PC-9 (cell line): ENCODE data around the gene NGEF. TPM values are rescaled to one million over a fixed set of nuclear protein-coding genes. Genes with fewer than 3 reads are reported as not detected.

Source experiments
- BruUV-seq: library from RNA; stranded (reverse); fragments of 400-500 nt; replicated peaks from 2 replicates; lab custom pipeline; 2021; lab: Mats Ljungman, UMichigan
- CTCF ChIA-PET: fragments of 300-600 bp; sonication (Branson Sonifier 250); formaldehyde crosslinking; loops from one replicate; lab custom pipeline; 2022; ENCODE audit warnings: antibody characterized with exemption; lab: Charles Lee
- POLR2A ChIA-PET: fragments of 300-600 bp; sonication (Branson Sonifier 250); formaldehyde crosslinking; loops from one replicate; lab custom pipeline; 2022; ENCODE audit warnings: antibody characterized with exemption; ENCODE audit not compliant: unreplicated experiment; lab: Charles Lee
- DNase-seq, 2 experiments: peaks; one replicate each; pipeline versions ENCODE4 v3.0.0 to v3.0.0-alpha.2; 2015 to 2022; ENCODE audit warnings: mixed read lengths in 1 of 2
- H2AFZ ChIP-seq: fragments of 200-600 bp; sonication (generic); 2 replicates; pipeline ENCODE4 v1.8.1; 2017; ENCODE audit warnings: antibody characterized with exemption
- H3F3A ChIP-seq: fragments of 200-600 bp; sonication (generic); 2 replicates; pipeline ENCODE4 v1.8.1; 2017; ENCODE audit warnings: antibody characterized with exemption, mild to moderate bottlenecking, low read depth; ENCODE audit not compliant: insufficient read depth
- H3K27ac ChIP-seq: fragments of 200-600 bp; sonication (generic); 2 replicates; pipeline ENCODE4 v1.6.1; 2016; ENCODE audit warnings: mixed run types
- H3K27me3 ChIP-seq: fragments of 200-600 bp; sonication (generic); 2 replicates; pipeline ENCODE4 v1.6.1; 2016; ENCODE audit warnings: low read depth, mixed run types; ENCODE audit not compliant: insufficient read depth
- H3K36me3 ChIP-seq: fragments of 200-600 bp; sonication (generic); 2 replicates; pipeline ENCODE4 v1.6.1; 2016; ENCODE audit warnings: low read depth, mixed run types
- H3K4me1 ChIP-seq: fragments of 200-600 bp; sonication (generic); replicated peaks from 2 replicates; pipeline ENCODE4 v1.6.1; 2016; ENCODE audit warnings: mixed run types; ENCODE audit not compliant: insufficient read depth
- H3K4me2 ChIP-seq: fragments of 200-600 bp; sonication (generic); 2 replicates; pipeline ENCODE4 v1.6.1; 2017; ENCODE audit warnings: mixed run types
- H3K4me3 ChIP-seq: fragments of 200-600 bp; sonication (generic); 2 replicates; pipeline ENCODE4 v1.6.1; 2016; ENCODE audit warnings: mixed run types
- H3K79me2 ChIP-seq: fragments of 200-600 bp; sonication (generic); 2 replicates; pipeline ENCODE4 v1.6.1; 2017; ENCODE audit warnings: low read depth, mixed run types
- H3K9me2 ChIP-seq: fragments of 200-600 bp; sonication (generic); 2 replicates; pipeline ENCODE4 v1.8.1; 2017; ENCODE audit warnings: mild to moderate bottlenecking; ENCODE audit not compliant: insufficient read depth
- H3K9me3 ChIP-seq: fragments of 200-600 bp; sonication (generic); 2 replicates; pipeline ENCODE4 v1.8.1; 2016; ENCODE audit warnings: low read depth; ENCODE audit not compliant: insufficient read depth
- H4K20me1 ChIP-seq: fragments of 200-600 bp; sonication (generic); 2 replicates; pipeline ENCODE4 v1.8.1; 2017; ENCODE audit not compliant: insufficient read depth
- CTCF ChIP-seq: fragments of 200-600 bp; sonication (generic); conservative IDR thresholded peaks from 2 replicates; pipeline ENCODE4 v1.6.1; 2017; ENCODE audit warnings: mixed run types, antibody characterized with exemption, mild to moderate bottlenecking, moderate library complexity
- EZH2 ChIP-seq: fragments of 200-600 bp; sonication (generic); IDR thresholded peaks from 2 replicates; pipeline ENCODE4 v1.8.0; 2017; ENCODE audit warnings: antibody characterized with exemption, low read depth
- intact Hi-C: fragments of 100-400 bp; cut with micrococcal nuclease; formaldehyde crosslinking; loops from one replicate; pipeline ENCODE4 v1.10.0; 2022; ENCODE audit not compliant: unreplicated experiment
- total RNA-seq: library from RNA; stranded (reverse); gene quantifications from 2 replicates; pipeline ENCODE4 v1.2.3, GENCODE V29; 2021

Gene NGEF
- total RNA-seq, 1 experiment from 2014 or later, result 55.3 TPM

DNA sequence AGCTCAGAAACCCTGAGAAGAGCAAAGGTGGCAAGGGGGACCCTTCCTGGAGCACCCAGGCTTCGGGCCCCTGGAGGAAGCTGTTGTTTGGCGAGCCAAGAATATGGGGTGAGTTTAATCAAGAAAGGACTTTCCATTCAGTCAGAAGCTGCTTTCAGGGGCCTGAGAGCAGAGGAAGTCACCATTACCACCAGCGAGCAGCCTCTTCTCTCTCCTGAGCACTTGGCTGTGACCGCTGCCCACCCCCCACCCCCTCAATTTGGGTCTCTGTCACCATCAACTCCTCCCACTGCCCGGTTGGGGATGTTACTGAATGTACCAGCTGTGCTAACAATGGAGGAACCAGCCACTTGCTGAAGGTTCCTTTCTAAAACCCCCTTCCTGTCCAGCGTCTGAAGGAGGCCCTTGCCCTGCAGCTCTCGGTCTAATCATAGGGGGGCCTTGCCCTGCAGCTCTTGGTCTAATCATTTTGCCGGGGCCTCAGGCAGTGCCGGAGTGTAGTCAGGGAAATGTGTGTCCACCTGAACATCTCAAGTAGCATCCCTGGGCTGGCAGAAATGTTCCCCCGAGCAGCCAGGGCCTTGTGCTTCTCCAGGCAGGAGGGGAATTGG, 48.0 kb upstream of the NGEF start:
- Histone ChIP-seq H2AFZ (no peak overlapping the region), H3K4me2 (no peak overlapping the region), H3K79me2 (no peaks in the 10 kb centered on the region), H3K4me1 (no peaks in the 10 kb centered on the region), H3F3A (no peaks in the 10 kb centered on the region), H3K27me3 (no peaks in the 10 kb centered on the region), H3K9me2 (no peaks in the 10 kb centered on the region), H3K36me3 (no peaks in the 10 kb centered on the region), H3K27ac (no peak overlapping the region), H3K4me3 (no peak overlapping the region), H4K20me1 (no peaks in the 10 kb centered on the region), H3K9me3 (no peaks in the 10 kb centered on the region)
- BruUV-seq, result no TSS peak
- TF ChIP-seq EZH2 (no peak), CTCF (no peak)
- ChIA-PET CTCF (no interaction called here), POLR2A (interaction anchor here (0.5 kb wide), 2 partner anchors 15 to 434 kb away, joined by 5 to 6 read pairs; no protein-coding TSS in a partner anchor)
- no peak for DNase-seq
- intact Hi-C loops, result no loop called here

DNA sequence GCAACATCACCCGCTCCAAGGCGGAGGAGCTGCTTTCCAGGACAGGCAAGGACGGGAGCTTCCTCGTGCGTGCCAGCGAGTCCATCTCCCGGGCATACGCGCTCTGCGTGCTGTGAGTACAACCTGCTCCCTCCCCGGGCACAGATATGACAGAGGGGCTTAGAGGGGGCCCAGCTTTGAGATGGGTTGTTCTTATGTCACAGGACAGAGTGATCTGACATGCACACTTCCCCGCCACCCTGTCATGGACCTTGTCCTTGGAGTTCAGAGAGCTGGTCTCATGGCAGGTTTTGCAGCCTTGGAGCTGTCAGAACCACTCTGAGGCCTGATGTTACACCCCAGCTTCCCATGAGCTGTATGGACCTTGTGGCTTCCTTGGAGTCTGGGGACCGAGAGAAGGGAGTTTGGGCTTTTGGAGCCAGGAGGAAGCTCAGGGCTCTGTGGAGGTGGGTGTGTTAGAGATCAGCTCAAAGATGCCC, 47.5 kb upstream of the NGEF start:
- Histone ChIP-seq H3K36me3 (no peaks in the 10 kb centered on the region), H3K79me2 (no peaks in the 10 kb centered on the region), H3K4me1 (no peaks in the 10 kb centered on the region), H3K9me2 (no peaks in the 10 kb centered on the region), H3K27me3 (no peaks in the 10 kb centered on the region), H3K27ac (no peak overlapping the region), H2AFZ (no peak overlapping the region), H4K20me1 (no peaks in the 10 kb centered on the region), H3K4me3 (no peak overlapping the region), H3K9me3 (no peaks in the 10 kb centered on the region), H3F3A (no peaks in the 10 kb centered on the region), H3K4me2 (no peak overlapping the region)
- POLR2A ChIA-PET, result interaction anchor here (0.5 kb wide), 1 partner anchor 435 kb away, joined by 6 read pairs; no protein-coding TSS in a partner anchor
- no TSS peak for BruUV-seq
- no peak for DNase-seq
- TF ChIP-seq EZH2, result no peak
- no peak for TF ChIP-seq CTCF
- intact Hi-C loops, result no loop called here
- CTCF ChIA-PET, result interaction anchor here (0.6 kb wide), 1 partner anchor 58 kb away, joined by 6 read pairs; no protein-coding TSS in a partner anchor

DNA sequence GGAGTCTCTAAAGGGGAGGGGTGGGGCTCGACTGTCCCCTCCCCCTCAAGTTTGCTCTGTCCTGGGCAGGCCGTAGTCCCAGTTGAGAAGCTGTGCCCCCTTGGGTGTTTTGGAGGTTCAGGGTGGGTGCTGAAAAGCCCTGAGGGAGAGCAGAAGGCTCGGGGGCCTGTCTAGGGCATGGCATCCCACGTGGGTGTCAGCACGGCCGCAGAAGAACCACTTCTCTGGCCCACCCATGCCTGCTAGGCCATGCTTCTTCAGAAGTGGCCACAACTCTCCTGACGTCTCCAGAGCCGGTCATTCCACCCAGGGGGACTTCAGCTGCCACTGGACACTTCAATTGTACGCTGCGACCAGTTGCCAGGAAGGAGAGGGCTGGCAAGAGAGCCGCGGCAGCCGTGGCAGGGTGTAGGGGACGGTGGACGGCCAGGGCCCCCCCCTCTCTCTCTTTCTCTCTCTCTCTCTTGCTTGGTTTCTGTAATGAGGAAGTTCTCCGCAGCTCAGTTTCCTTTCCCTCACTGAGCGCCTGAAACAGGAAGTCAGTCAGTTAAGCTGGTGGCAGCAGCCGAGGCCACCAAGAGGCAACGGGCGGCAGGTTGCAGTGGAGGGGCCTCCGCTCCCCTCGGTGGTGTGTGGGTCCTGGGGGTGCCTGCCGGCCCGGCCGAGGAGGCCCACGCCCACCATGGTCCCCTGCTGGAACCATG, 46.9 kb upstream of the NGEF start, which contains the start of gene INPP5D:
INPP5D (plus strand) TSS at position 546 of the 704 bp plus-strand sequence; CDS start at position 683, 137 bp downstream.
- DNase-seq, result no peak
- Histone ChIP-seq H3K4me3 (no peak within 1 kb of the TSS), H3K27me3 (no peaks in the 10 kb centered on the region), H3K4me2 (no peak within 1 kb of the TSS), H3K27ac (no peak within 1 kb of the TSS), H3K79me2 (no peaks in the 10 kb centered on the region), H3F3A (no peaks in the 10 kb centered on the region), H3K9me2 (no peaks in the 10 kb centered on the region), H3K36me3 (no peaks in the 10 kb centered on the region), H4K20me1 (no peaks in the 10 kb centered on the region), H2AFZ (no peak within 1 kb of the TSS), H3K9me3 (no peaks in the 10 kb centered on the region), H3K4me1 (no peaks in the 10 kb centered on the region)
- CTCF ChIA-PET, result interaction anchor here (0.6 kb wide), 1 partner anchor 57 kb away, joined by 6 read pairs; no protein-coding TSS in a partner anchor
- TF ChIP-seq CTCF (no peak), EZH2 (no peak)
- intact Hi-C loops, result loop anchor here (10.0 kb wide), 1 partner anchor 175 kb away; no protein-coding TSS in a partner anchor
- no TSS peak for BruUV-seq
- POLR2A ChIA-PET, result no interaction called here
